HG02852 (cell line): ENCODE results near the gene KASH5.

Experiments
- ATAC-seq: cut with Tn5 transposase; IDR thresholded peaks from one replicate; pipeline ENCODE4 v1.9.1; 2021; ENCODE audit warnings: mild to moderate bottlenecking, moderate library complexity; ENCODE audit not compliant: unreplicated experiment

The KASH5 gene, protein sequence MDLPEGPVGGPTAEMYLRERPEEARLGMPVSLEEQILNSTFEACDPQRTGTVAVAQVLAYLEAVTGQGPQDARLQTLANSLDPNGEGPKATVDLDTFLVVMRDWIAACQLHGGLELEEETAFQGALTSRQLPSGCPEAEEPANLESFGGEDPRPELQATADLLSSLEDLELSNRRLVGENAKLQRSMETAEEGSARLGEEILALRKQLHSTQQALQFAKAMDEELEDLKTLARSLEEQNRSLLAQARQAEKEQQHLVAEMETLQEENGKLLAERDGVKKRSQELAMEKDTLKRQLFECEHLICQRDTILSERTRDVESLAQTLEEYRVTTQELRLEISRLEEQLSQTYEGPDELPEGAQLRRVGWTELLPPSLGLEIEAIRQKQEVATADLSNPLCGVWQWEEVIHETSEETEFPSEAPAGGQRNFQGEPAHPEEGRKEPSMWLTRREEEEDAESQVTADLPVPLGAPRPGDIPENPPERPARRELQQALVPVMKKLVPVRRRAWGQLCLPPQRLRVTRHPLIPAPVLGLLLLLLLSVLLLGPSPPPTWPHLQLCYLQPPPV

DNA sequence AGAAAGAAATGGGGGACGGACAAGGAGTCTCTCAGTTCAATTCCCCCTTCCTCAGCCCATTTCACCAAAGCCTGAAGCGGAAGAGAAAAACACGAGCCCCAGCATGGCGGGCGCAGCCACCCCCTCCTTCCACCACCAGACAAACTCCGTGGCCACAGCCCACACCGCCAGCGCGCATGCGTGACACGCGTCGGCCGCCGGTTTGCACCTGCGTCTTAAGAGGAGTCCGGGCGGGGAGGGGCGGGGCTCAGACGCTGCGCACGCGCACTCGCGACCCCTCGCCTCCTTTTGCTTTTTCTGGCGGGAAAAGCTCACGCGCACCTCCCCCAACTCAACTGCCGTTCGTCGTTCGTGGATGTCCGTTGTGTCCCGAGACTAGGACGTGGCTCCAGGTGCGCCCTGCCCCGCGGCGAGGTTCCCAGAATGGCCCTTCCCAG lies at the start of gene KASH5:
Gene KASH5, plus strand, starts transcription at position 314 of the 437 bp plus-strand sequence. CDS start 2,635 bp downstream, outside the sequence.
- ATAC-seq, result no peak

DNA sequence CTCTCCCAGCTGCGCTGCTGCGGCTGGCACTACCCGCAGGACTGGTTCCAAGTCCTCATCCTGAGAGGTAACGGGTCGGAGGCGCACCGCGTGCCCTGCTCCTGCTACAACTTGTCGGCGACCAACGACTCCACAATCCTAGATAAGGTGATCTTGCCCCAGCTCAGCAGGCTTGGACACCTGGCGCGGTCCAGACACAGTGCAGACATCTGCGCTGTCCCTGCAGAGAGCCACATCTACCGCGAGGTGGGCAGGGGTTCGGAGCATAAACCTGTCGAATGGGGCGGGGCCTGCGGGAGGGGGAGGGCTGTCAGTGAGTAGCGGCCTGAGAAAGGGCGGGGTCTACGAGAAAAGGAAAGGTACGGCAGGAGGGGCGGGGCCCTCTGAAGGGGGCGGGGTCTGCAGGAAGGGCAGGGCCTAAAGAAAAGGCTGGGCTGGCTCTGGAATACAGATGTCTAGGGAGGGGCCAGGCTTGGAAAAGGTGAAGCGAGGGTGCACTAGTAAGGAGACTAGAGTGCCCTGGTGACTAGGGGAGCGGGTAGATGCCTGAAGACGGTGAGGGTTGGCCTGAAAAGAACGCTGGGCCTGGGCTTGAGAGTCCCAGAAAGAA lies 49.3 kb upstream of the KASH5 start:
- no peak for ATAC-seq

DNA sequence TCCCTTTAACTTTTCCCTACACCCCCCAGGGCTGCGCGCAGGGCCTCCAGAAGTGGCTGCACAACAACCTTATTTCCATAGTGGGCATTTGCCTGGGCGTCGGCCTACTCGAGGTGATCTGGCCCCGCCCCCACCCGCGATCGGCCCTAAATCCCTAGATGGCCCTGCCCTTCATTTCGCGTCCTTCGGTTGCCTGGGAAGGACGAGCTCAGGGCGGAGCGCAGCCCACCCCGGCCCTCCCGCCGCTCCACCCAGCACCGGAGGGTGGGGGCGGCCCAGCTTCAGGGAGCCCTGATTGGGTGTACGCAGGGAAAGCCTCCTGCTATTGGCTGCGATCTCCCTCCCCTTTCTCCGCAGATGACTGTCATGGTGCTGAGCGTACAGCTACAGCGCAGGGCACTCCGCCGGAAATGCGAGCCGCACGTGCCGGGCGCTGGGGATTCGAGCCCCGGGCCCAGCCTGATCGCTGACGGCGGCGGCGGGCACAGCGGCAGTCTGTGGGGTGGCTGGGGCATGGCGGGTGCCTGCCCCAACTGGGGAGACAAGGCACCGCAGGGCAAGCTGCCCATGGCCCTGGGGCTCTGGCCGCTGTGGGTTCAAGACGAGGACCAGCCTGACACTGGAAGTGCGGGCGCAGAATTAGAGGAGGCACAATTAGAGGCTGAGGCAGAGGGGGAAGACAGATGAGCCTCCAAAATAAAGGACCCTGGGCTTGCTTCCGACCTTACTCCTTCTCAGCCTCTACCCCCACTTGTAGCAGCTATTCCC lies 48.6 kb upstream of the KASH5 start:
- ATAC-seq, result no peak

DNA sequence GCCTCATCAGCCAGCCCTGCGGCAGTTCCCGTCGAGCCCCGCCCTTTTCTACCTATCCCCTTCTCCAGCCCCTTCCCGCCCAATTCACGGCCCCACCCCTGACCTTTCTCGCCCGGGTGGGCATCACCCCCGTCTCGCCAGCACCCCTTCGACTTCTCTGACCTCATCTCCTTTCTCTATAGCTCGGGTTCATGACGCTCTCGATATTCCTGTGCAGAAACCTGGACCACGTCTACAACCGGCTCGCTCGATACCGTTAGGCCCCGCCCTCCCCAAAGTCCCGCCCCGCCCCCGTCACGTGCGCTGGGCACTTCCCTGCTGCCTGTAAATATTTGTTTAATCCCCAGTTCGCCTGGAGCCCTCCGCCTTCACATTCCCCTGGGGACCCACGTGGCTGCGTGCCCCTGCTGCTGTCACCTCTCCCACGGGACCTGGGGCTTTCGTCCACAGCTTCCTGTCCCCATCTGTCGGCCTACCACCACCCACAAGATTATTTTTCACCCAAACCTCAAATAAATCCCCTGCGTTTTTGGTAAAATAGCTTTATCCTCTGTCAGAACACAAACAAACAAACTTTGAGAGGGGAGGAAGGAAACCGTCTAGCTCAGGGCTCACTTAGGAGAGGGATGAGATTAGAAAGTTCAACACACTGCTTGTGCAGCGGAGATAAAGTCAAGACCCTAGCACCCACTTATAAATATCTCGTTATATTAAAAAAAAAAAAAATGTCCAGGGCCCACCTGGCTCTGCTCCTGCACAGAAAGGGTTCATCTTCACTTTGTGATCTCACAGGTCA lies 47.8 kb upstream of the KASH5 start:
- ATAC-seq, result peak; percentile 56

DNA sequence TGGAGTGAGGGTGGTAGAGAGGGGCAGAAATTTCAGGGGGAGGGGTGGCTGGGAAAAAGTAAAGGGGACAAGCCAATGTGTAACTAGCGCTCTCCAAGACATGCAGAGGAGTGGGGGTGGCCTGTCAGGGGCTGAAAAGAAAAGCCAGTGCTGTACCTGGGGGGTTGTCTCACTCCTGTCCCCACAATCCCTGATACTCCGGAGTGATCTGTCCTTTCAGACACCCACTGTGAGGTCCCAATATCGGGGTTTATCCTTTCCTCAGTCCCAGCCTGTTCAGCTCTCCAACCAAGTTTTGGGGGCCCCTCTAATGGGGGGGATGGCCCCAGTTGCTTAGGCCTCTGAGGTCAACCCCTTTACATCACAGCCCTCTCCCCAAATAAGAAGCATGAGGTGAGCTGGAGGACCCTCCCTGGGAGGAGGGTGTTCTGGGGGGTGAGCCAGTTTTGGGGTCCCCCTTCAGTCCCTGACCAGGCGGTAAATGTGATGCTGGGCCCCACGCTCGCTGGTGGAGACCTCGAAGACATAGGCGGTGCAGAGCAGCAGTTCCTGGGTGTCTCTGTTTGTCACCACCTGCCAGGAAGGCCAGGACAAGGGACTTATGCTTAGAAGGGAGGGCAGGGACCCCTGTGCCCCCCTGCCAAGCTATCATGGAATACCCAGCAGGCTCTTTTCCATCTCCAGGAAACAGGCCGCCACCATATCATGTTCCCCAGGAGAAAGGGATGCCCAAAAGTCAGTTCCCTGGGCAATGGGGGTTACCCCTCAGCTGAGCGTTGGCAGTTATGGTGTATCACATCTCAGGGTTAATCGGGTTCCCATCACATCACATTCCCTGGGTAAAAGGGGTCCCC lies 47.0 kb upstream of the KASH5 start:
- ATAC-seq, result no peak

DNA sequence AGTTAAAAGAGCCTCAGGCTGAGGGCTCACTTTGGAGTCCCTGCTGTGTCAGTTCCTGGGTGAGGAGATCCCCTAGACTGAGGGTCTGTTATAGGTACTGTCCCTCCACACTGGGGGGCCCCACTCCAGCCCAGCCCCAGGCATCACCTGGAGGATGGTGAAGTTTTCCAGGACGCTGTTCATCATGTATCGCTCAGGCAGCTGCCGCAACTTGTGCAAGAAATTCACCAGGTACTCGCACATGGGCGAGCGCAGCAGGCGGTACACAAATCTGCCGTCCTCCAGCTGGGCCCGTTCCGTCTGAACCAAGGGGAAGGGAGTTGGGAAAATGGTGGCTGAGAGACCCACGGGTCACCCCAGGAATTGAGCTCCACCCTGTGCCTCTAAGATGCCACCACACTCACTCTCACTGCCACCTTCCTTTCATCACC lies 45.7 kb upstream of the KASH5 start:
- ATAC-seq, result no peak

DNA sequence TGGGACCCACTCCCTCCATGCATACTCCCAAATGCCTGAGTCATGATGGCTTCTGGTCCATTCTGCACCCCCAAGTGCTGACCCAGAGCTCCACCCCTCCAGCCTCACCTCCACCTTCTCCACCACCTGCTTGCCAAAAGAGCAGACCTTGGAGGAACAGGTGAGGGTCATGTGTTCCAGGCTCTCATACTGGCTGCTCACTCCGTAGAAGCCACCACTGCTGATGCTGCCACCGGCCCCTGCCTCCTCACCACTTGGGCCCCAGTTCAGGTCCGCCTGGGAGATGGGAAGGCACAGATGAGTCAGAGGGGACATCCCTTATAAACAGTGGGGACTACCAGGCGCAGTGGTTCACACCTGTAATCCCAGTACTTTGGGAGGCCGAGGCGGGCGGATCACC lies 44.9 kb upstream of the KASH5 start:
- no peak for ATAC-seq

DNA sequence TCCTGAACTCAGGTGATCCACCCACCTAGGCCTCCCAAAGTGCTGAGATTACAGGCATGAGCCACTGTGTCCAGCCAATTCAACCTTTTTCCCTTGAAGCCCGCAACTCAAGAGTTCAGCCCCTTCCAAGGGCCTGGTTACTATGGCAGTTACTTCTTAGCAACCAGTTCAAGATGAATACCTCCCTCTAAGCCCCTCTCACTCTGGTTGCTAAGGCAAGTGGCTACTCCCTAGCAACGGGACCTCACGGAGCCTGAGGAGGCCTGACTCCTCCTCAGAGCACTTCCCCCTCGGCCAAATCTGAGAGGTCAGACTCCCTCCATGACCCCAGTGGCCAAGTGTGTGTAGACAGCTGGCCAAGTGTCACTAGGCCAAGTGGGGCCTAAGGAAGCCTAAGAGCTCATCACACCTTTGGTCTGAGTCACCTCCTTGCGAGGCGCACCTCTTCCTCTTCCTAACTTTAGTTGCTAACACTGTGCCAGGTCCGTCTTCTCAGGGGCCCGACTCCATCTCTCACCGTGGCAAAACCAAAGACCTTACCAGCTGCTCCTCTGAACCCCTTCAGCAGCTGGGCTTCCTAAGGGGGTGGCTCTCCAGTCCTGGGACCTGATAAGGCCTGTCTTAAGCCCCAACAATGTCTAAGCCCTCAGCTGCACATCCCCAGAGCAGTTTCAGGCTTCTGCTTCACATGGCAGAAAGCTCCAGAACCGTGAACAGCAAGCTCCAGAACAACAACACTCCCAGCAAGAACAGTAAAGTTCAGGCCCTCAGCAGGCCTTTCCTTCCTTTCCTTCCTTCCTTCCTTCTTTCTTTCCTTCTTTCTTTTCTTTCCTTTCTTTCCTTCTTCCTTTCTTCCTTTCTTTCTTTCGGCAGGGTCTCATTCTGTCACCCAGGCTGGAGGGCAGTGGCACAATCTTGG lies 43.3 kb upstream of the KASH5 start:
- ATAC-seq, result no peak

DNA sequence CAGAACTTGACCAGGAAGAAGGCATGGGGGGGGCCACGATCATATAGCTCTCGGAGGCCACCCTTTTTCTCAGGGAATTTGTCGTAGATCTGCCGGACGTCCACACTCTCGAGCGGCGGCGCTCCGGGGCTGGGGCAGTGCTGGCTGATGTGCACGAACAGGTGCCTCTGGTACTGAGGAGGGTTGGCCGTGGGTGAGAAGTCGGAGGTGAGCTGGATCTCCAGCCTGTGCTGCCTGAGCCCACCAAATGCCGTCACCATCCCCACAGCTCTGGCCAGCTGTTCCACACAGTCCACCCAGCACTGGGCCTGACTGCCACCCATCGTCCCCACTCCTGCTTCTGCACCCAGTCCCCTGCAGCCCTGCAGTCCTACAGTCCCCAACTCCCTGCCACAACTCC lies 40.9 kb upstream of the KASH5 start:
- ATAC-seq, result no peak

DNA sequence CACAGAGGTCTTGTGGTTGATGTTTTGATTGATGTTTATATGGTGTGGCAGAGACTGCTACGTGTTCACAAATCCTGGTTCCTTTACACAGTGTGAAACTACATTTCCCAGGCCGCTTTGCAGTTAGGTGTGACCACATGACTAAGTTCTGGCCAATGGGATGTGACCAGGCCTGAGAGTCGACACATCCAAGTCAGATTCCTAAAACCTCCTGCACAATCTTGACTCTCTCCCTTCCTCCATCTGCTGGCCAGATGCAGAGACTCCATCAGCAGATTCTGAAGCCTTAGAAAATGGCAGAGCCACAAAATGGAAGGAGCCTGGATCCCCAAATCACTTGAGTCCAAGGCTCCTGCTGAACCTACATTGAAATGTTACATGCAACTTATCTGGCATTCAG lies 40.2 kb upstream of the KASH5 start:
- no peak for ATAC-seq

DNA sequence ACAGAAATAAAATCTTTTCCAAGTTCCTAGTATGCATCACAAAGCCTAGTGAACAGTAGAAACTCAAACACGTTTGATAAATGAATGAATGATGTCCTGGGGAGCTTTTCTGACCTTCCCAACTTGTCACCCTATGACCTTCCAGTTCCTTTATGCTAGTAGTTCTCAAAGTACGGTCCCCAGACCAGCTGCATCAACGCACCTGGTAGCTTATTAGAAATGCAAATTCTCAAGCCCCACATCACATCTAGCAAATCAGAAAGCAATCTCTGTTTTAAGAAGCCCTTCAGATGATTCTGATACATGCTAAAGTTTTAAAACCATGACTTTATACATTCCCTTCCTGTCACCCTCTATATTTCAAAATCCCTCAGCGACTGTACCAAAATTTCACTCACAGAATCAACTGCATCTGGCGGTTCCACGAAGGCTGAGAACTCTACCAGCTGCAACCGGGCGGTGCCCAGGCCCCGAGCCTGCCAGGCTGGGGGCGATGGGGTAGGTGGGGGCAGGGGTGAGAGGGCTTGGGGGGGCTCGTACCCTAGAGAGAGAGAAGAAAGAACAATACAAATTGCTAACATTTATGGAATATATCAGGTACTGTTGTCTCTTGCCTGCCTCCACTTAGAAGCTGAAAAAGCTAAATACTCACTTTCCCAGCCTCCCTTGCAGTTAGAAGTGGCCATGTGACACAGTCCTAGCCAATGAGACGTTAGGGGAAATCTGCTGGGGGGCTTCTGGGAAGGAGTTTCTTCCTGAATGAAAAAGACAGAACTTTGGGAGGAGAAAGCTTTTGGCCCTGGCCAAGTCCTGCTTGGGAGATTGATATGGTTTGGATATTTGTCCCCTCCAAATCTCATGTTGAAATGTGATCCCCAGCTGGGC lies 39.5 kb upstream of the KASH5 start:
- ATAC-seq, result no peak

DNA sequence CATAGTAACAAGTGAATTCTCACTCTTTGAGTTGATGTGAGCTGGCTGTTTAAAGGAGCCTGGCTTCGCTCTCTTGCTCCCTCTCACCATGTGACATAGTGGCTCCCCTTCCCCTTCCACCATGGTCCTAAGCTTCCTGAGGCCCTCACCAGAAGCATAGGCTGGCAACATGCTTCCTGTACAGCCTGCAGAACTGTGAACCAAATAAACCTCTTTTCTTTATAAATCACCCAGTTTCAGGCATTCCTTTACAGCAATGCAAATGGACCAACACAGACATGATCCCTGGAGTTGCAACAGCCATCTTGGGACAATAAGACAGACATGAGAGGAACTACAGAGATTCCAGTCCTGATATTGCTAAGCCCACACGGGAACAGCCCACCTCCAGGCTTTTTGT lies 38.5 kb upstream of the KASH5 start:
- no peak for ATAC-seq

DNA sequence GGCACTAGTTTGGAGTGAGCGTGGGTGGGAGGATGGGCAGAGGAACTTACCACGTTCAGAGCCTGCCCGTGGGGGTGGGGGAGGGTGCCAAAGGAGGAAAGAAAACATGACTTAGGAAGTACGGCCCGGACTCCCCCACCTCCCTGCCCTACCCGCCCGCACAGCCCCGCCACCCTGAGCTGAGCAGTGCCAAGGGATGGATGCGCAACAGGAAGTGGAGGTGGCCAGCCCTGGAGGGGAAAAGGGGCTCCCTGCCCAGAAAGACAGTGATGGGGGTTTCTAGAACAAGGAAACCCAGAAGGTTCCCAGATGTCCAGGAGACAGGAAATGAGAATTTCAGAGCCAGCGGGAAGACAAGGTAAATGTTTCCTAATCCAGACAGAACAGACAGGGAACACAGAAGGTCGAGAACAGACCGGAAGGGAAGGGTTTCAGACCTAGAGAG lies 32.1 kb upstream of the KASH5 start:
- ATAC-seq, result no peak

DNA sequence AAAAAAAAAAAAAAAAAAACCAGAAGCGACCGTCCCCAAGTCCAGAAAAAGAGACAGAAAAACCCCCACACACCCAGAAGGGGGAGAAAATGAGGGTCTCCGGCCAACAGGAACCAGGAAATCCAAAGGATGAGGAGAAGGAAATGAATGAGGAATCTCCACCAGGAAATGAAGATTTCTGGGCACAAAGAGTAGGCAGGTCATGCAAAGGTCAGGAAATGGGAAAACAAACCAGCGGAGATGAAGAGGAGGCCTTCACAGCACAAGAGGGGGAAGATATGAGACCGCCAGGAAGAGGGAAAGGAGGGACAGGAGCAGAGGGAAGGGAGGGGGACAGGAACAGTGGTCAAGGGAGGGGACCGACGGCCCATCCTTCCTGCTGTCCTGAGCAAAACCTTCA lies 31.7 kb upstream of the KASH5 start:
- ATAC-seq, result no peak

DNA sequence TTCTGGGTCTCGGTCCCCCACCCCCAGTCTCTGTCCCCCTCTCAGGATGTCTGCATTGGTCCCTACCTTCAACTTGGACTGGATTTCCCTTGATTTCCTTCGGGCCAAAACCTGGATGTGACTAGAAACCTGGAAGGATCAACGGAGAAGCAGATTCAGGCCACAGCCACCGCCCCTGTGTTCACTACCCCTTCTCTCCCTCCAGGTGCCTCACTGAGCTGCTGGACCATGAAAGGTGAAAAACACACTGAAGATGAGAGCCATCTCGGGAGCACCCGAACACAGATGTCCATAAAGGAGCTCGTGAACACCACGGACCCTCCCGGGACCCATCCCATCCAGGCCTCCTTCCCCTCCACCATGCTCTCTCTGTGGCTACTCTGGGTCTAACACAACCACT lies 30.9 kb upstream of the KASH5 start:
- no peak for ATAC-seq

DNA sequence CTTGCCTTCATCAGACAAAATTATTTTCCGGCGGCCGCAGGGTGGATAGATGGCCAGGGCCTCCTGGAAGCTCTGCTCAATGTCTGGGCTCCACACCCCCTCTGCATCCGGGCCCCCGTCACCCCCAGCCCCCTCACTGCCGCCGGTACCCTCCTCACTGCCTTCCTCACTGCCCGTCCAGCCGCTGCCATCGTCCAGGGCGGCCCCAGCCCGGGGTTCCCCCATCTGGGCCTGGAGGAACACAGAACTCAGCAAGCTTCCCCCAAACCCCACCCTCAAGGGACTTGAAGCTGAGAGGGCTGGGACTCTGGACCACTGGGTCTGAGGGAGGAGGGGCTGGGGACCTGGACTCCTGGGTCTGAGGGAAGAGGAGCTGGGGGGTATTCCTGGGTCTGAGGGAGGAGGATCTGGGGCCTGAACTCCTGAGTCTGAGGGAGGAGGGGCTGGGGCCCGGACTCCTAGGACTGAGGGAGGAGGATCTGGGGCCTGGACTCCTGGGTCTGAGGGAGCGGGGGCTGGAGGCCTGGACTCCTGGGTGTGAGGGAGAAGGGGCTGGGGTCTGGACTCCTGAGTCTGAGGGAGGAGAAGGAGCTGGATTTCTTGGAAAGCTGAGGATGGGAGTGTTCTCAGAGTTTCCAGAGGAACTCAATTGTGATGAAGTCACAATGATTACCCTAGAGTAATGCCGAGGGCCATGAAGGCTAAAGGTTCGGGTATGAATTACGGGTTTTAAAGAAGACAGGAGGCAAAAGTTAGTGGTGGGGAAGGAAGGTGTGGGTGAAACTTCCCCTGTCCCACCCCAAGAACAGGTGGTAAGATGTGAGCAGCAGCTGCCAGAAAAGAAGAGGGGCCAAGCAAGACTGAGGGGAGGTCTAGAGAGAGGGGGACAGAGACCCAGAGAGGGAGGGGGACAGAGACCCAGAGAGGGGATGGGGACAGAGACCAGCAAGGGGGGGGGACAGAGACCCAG lies 27.9 kb upstream of the KASH5 start:
- no peak for ATAC-seq
